HG03558 (cell line): ENCODE measurements around the gene PREP.
"Not testable (repeated sequence)": the region's sequence is repeated elsewhere in the genome, so short reads cannot be mapped to it uniquely, and the experiment has no call there.

Experiments
- ATAC-seq: cut with Tn5 transposase; IDR thresholded peaks from one replicate; pipeline ENCODE4 v1.9.1; 2021; ENCODE audit warnings: moderate number of reproducible peaks; ENCODE audit not compliant: unreplicated experiment; ENCODE audit errors: extremely low read depth

Gene PREP

DNA sequence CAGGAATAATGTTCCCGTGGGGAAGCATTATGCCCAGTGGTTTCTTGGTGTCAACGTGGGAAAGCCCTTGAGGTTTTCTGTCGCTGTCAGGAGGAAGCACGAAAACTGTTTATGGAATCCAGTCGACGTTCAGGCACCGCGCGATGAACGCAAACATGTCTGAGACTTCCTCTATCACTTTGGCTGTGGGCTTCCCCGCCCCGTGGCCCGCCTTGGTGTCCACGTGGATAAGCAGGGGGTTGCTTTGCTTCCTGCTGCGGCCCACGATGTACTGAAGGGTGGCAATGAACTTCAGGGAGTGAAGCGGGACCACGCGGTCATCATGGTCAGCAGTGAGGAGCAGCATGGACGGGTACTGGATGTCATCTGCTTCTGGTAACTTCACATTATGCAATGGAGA, 124.8 kb downstream of the PREP start:
- ATAC-seq: no peak

DNA sequence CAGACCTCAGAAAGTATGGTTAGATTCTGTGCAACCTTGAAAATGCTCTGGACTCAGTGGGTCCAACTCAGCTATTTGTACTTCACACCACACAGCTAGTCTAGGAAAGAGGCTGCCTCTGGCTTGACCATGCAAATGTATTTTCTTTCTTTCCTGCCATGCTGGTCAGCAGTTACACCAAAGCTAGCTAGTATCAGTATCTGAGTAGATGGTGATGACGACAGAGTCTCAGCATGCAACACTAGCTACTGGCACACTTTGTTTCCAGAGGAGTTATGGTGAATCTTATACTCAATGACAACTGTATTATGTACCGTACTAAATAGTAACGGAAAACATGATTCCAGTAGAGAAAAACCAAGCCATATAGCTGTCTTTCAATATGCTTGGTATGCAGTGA, 126.5 kb downstream of the PREP start:
- ATAC-seq: no peak

DNA sequence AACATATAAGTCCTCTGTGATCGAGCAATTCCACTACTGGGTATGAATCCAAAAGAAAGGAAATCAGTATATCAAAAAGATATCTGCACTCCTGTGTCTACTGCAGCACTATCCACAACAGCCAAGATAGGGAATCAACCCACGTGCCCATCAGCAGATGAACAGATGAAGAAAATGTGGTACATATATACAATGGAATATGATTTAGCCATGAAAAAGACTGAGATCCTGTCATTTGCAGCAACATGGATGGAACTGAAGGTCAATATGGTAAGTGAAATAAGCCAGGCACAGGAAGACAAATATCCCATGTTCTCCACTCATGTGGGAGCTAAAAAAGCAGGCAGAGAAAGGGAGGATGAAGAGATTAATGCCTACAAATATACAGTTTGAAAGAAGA, 127.3 kb downstream of the PREP start:
- ATAC-seq: no peak

DNA sequence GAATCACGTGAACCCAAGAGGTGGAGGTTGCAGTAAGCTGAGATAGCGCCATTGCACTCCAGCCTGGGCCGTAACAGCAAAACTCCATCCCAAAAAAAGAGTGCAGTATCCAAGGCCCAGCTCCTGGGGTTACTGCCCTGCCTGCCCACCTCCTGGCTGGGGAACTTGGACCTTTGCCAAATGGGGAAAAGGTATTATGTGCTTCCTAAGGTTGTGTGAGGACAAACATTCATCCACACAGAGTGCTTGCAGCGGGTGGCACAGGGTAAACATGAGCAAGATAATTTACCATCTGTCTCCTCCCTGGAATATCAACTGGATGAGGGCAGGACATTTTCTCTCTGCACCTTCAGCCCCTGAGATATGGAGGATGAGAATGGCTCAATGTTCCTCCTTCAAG, 128.2 kb downstream of the PREP start:
- ATAC-seq: no peak

DNA sequence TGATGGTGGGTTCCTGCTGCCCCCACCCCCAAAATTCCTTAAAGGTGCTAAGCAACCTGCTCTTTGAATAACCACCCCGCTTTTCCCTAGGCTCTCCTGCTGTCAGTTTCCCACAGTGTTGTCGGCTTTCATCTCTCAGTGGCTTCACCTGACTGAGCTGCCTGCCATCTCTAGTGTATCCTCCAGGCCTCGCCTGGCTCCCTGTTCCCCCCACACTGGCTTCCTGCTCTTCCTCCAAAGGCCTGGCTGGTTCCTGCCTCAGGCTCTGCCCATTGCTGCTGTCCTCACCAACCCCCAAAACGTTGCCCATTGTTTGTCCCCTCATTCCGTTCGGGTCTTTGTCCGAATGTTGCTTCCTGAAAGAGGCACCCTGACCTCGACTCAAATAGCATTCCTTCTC, 129.3 kb downstream of the PREP start:
- no peak for ATAC-seq

DNA sequence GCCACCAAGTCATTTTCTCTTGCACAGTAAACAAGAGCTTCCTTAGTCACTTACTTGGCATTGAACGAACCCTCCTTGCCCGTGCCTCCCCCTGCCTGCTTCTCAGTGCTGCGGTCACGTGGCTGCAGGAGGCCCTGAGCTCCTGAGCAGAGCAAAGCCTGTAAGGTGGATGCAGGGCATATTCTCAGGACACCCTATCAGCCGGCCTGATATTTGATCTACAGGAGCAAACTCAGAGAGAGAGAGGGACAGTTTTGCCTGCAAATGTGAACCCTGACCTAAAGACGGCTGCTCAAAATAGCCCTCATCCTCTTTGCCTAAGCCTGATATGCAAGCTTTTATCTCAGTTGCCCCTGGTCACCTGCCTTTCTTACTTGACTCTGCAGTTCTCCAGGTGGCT, 130.1 kb downstream of the PREP start:
- ATAC-seq: no peak

DNA sequence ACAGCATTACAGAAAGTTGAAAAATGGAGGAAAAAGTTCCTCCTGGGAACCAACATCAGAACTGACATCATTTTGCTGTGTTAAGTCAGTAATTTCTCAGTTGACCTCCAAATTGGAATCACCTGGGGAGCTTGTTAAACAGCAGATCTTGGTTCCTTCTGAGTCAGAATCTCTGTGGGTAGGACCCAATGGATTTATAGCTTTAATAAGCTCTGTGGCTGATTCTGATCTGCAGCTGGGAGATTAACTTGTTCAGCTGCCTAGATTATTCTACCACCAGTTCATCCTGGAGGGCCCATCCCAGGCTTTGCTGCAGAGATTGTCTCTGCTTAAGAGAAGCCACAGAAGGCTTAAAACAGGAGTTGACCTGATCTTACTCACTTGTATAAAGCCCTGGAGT, 132.4 kb downstream of the PREP start:
- no peak for ATAC-seq

DNA sequence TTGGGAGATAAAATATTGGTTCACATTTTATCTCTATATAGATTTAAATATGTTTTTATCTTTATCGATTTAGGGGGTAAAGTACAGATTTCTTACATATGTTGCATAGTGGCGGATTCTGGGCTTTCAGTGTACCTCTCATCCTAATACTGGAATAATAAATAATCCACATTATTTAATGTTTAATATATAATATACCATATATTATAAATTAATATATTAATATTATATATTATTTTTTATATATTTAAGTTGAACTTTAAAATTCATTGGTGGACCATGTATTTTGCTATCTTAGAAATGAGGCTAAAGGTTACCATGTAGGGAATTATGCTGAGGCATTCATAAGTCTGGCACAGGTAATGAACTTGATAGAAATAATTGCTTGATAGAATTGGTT, 133.5 kb downstream of the PREP start:
- ATAC-seq: no peak

DNA sequence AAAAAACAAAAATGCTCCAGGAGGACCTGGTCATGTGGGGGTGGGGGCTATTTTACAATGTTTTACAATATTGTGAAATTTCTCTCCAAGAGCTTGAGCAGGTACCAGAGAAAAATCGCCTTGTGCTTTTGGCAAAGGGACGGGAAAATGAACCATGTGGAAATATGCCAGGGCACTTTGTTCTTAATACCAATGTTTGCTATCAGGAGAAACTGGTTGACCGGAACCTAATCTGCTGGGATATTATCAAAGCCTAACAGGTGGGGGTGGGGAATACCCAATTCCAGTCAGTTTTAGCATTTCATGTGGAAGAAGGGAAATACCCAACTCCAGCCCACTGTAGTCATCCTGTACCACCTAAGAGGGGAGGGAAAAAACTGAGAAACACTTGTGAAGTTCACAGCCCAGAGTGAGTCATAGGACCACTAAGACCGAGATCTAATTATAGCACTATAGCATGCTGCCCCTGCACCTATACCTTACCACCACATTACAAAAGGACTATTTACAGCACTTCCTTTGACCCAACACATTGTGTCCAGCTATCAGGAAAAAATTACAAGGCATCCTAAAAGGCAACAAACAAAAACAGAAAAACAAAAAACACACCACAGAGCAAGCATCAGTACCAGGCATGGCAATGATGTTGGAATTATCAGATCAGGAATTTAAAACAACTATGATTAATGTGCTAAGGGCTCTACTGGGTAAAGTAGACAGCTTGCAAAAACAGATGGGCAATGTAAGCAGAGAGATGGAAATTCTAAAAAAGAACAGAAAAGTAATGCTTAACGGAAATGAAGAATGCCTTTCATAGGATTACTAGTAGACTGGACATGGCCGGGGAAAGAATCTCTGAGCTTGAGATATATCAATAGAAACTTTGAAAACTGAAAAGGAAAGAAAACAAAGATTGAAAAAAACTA, 138.9 kb downstream of the PREP start:
- ATAC-seq: no peak

DNA sequence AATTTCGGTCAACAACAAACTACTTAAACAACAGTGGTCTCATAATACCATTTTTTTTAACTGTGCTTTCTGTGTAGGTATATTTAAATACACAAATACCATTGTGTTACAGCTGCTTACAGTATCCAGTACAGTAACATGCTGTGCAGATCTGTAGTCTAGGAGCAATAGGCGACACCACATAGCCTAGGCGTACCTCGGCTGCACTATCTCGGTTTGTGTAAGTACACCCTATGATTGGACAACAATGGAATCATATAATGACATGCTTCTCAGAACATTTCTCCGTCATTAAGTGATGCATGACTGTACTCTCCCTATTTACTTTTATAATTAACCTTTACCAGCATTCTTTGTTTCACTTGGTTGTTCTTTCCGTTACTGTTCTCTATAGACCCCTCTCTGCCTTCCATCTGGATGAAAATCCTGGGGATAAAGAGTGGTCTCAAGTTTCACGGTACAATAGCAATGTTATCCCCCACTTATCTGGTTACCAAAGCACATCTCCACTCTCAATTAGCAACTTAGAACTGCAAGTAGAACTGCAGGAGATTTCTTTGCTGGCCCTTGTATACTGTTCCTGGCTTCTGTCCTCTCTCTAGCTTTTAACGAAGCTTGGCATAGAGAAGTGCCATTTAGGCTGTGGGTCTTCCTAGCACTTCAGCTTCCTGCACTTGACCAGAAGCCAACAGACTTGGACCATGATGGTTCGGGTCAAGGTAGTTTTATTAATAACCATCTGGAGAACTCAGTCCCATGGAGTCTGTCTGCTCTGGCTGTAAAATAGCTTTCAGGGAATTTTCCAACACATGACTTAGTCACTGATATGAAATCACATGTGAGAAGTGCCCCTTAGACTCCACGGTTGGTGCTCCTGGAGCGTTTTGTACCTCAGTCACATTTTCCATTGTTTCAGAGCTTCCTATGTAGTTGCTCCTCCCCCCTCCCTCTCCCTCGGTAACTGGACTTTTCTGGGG, 142.7 kb downstream of the PREP start:
- no peak for ATAC-seq

DNA sequence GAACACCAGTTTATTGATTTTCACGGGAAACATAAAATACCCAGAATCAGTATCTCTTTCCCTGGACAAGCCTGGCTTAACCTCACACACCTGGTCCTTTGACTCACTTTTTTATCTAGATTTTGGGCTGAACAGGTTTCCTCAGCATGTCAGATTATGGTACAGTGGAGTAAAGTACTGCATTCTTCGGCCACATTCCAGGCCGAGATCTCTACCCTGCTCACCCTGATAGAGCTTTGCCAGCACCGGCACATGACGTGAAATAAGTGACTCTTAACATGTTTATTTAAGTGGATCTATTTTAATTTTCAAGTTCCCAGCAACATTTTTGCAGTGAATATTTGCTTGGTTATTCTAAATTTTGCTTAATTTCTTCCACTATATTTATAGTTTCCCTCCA, 144.1 kb downstream of the PREP start:
- ATAC-seq: no peak

DNA sequence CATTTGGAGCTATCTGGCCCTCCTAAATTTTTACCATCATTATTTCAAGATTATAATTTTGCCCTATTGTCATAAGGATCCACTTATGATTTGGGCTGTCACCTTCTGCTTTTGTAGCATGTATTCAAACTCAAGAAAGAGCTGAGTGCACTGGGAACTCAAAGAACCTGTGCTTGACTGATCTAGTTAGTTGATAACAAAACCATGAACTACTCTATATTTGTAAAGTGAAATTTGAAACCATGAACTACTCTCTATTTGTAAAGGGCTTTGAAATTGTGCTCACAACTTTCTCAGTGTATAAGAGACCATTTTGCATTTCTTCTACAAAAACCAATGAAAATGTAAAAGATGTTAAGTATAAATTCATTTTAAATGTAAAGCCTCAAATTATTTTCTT, 145.5 kb downstream of the PREP start:
- no peak for ATAC-seq

DNA sequence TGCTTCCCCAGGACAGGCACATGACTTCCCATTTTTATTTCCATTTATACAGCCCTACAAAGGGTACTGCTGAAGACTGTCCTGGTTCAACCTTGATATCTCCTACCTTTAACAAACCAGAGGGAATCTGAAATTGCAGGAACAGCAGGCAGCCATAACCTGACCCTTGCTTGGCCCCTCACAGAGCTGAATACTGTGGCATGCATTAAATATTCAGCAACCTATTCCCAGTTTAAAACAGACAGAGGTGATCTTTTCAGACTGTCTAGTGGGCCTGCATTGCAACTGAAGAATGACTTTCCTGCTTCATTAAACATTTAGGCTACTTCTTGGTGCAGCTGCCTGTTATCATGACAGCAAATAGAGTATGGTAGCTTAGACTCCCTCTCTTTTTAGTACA, 146.3 kb downstream of the PREP start:
- no peak for ATAC-seq

DNA sequence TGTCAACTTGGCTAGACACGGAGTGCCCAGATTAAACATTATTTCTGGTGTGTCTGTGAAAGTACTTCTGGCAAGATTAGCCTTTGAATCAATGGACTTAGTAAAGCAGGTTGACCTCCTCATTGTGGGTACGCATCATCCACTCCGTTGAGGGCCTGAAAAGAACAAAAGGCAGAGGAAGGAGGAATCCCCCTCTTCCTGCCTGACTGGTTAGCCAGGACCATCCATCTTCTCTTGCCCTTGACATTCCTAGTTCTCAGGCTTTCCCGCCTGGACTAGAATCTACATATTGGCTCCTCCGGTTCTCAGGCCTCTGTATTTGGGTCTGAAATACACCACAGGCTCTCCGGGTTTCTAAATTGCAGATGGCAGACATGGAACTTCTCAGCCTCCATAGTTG, 149.1 kb downstream of the PREP start:
- no peak for ATAC-seq

DNA sequence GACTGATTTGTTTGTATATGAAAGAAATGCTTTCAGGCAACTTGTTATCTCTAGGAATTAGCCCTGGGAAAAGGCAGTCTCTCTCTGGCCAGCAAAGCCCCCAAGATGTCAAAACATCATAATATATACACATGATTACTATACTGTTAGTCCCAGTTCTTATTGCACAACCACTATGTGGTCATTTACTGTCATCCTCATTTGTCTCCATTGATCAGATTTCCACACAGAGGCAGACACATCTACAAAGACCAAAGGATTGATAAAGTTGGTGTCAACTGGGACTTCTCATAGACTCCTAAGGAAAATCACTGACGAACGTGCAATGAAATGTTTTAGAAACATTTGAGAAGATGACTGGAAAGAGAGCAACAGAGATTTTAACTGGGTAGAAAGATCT, 151.2 kb downstream of the PREP start:
- no peak for ATAC-seq

DNA sequence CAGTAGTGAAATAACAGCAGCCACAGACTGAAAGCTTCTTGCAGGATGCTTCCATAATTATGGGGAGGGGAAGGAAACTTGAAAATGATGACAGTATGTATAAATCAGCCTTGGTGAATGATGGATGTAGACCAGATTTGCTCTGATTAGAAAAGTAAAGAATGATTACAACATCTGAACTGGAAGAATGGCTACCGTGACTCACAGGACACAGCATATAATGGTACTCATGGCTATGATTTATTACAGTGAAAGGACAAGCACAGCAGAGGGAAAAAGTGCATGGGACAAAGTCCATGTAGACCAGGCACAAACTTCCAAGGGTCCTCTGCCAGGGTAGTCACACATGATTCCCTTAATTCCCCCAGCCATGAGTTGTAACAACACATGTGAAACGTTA, 152.3 kb downstream of the PREP start:
- ATAC-seq: no peak

DNA sequence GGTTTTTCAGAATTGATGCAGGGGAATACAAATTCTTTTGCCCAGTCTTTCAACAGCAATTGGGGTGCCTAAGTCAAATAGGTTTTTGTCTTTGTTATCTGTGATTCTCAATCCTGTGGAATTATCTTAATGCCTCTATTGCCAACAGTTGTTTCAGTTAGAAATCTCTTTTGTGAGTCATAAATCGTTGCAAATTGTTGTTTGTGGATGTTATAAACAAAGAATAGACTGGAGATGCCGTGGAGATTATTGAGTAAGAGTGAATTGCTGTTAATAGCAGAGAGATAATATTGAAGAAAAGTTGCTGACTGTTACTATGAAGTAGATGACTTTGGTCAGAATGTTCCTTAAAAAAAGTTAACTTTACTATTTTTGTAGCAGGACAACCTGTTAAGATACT, 159.4 kb downstream of the PREP start:
- no peak for ATAC-seq

DNA sequence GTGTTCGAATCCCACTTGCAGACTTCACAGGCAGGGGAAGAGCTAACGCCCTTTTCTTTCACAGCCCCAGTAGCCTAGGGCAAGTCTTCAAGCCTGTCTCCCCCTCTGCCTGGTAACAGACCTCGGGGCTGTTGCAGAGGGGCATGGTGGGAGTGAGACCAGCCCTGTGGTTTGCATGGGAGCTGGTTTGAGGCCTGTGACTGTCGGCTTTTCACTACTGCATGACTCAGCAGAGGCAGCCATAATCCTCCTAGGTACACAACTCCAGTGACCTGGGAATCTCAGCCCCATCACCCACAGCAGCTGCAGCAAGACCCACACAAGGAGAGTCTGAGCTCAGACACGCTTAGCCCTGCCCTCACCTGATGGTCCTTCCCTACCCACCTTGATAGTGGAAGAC, 167.7 kb downstream of the PREP start:
- no peak for ATAC-seq

DNA sequence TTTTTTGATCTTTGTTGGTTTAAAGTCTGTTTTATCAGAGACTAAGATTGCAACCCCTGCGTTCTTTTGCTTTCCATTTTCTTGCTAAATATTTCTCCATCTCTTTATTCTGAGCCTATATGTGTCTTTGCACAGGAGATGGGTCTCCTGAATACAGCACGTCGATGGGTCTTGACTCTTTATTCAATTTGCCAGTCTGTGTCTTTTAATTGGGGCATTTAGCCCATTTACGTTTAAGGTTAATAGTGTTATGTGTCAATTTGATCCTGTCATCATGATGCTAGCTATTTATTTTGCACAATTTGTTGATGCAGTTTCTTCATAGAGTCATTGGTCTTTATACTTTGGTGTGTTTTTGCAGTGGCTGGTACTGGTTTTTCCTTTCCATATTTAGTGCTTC, 171.1 kb downstream of the PREP start:
- not testable (repeated sequence) for ATAC-seq
